Measurements from ENCODE around the gene AOC1.

The AOC1 gene

DNA sequence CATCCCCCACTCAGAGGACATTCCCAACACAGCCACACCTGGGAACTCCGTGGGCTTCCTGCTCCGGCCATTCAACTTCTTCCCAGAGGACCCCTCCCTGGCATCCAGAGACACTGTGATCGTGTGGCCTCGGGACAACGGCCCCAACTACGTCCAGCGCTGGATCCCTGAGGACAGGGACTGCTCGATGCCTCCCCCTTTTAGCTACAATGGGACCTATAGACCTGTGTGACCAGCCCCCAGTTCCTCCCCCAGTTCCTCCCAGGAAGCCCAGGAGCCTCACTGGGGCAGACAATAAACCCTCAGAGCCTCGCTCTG, 8.6 kb downstream of the AOC1 start:
- DNase-seq (ENCODE audit: extremely low read depth, low read depth) = no peak
- TF ChIP-seq, protein P1, sequence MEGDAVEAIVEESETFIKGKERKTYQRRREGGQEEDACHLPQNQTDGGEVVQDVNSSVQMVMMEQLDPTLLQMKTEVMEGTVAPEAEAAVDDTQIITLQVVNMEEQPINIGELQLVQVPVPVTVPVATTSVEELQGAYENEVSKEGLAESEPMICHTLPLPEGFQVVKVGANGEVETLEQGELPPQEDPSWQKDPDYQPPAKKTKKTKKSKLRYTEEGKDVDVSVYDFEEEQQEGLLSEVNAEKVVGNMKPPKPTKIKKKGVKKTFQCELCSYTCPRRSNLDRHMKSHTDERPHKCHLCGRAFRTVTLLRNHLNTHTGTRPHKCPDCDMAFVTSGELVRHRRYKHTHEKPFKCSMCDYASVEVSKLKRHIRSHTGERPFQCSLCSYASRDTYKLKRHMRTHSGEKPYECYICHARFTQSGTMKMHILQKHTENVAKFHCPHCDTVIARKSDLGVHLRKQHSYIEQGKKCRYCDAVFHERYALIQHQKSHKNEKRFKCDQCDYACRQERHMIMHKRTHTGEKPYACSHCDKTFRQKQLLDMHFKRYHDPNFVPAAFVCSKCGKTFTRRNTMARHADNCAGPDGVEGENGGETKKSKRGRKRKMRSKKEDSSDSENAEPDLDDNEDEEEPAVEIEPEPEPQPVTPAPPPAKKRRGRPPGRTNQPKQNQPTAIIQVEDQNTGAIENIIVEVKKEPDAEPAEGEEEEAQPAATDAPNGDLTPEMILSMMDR (IDR thresholded peaks at IDR 0.05; ENCODE audit: low read depth, low read length) = no peak

DNA sequence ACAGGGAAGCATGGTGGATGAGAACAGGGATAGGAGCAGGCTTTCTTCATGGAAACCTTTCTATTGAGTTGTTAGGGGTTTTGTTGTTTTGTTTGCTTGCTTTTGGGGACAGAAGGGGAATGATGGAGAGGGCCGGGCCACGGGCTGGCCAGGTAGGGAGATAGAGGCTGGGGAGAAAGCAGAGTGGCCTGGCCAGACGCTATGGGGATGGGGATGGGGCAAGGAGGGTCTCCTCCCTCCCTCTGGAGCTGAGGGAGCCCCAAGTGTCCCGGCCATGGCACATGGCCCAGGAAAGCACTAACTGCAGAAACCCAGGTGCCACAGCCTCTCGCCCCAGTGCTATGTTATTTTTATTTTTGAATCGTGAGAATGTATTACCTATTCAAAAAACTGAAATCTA, 10.0 kb downstream of the AOC1 start:
- no peak for DNase-seq (ENCODE audit: extremely low read depth, low read depth)
- TF ChIP-seq, protein P1 (IDR thresholded peaks at IDR 0.05; ENCODE audit: low read depth, low read length) = no peak

DNA sequence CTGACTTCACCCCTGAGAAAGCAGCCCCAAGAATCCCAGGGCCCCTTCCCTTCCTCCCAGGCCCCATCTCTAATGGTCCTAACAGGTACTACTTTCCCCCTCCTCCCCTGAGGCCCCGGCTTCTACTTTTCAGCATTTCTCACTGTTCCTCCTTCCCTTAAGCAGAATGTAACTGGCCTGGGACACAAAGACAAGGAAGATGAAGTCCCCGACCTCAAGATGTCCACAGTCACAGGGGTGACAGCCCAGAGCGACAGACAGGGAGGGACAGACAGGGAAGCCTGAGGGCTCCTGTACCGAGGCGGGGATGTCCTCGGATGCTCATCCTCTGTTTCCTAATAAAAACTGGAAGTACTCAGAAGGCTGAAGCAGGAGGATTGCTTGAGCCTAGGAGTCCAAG, 11.6 kb downstream of the AOC1 start:
- TF ChIP-seq, protein P1 (IDR thresholded peaks at IDR 0.05; ENCODE audit: low read depth, low read length) = no peak

DNA sequence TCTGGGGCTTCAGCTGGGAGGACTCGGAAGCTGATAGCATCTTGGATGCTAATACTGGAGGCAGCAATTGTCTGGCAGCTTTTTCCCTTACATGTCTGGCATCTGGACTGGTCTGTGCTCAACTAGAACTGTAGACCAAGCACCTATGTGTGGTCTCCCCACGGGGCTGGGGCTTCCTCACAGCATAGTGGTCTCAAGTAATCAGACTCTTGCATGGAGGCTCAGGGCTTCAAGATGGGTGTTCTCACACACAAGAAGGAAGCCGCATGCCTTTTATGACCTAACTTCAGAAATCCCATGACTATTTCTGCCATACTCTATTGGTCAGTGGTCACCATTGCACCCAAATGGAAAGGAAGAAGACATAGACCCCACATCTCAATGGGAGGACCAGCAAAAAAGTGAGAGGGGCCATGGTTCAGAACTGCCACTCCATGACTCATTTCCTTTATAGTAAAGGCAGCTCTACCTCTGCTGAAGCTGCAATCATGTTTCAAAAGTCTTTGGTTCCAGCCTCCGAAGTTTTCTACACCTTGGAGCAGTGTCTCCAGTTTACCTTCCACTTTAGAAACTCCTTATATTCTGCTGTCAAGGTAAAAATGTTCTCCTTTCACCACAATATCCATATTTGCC, 14.7 kb downstream of the AOC1 start:
- DNase-seq (ENCODE audit: extremely low read depth, low read depth) = no peak
- TF ChIP-seq, protein P1 (IDR thresholded peaks at IDR 0.05; ENCODE audit: low read depth, low read length) = no peak

More for the DNA sequence above, 11.6 kb downstream of the AOC1 start:
- no peak for DNase-seq (ENCODE audit: extremely low read depth, low read depth)

DNA sequence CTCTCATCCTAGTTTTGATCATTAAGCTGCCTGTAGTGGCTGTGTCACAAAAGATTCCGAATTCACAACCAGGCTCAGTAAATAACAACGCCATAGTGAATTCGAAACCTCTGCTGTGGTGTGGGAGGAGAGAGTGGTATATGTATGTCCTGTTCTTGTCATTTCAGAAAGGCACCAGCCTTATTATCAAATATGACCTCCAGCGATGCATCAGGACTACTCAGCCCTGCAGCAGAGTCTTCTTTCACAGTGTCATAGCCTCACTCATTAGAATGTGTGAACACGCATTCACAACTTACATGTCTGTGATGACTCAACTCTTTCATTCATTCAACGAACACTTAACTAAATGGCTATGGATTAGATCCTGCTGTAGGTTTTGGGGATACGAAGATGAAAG, 15.3 kb downstream of the AOC1 start:
- TF ChIP-seq, protein P1 (IDR thresholded peaks at IDR 0.05; ENCODE audit: low read depth, low read length) = no peak

DNA sequence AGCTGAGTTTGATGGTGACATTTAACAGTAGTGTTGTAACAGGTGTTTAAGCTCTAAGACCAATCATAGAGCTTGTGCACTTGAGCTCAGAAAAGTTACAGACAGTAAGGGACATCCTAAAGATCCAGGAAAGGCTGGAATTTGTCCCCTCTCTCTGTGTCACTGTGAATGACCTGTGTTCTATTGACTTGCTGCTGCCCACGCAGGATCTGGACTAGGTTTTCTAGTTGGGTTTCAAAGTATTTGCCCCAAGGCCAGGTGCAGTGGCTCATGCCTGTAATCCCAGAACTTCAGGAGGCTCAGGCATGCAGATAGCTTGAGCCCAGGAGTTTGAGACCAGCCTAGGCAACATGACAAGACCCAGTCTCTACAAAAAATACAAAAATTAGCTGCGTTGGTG, 17.1 kb downstream of the AOC1 start:
- no peak for DNase-seq (ENCODE audit: extremely low read depth, low read depth)
- TF ChIP-seq, protein P1 (IDR thresholded peaks at IDR 0.05; ENCODE audit: low read depth, low read length) = no peak

More for the DNA sequence above, 15.3 kb downstream of the AOC1 start:
- no peak for DNase-seq (ENCODE audit: extremely low read depth, low read depth)

DNA sequence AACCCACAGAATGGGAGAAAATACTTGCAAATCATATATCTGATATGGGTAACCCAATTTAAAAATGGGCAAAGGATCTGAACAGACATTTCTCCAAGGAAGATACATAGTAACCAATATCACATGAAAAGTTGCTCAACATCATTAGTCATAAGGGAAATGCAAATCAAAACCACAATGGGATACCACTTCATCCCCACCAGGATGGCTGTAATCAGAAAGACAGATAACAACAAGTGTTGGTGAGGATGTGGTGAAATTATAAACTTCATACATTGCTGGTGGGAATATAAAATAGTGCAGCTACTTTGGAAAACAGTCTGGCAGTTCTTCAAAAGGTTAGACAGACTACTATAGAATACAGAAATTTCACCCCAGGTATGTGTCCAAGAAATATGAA, 19.3 kb downstream of the AOC1 start:
- TF ChIP-seq, protein P1 (IDR thresholded peaks at IDR 0.05; ENCODE audit: low read depth, low read length) = no peak
- no peak for DNase-seq (ENCODE audit: extremely low read depth, low read depth)
